Endothelial cell of umbilical vein (primary cell): Measurements from ENCODE around the gene WNT9B. TPM values are rescaled to one million over a fixed set of nuclear protein-coding genes. Genes with fewer than 3 reads are reported as not detected.

Source experiments
- BruUV-seq: library from RNA; stranded (reverse); fragments of 400-500 nt; replicated peaks from 2 replicates; lab custom pipeline; 2021; lab: Mats Ljungman, UMichigan
- CTCF ChIA-PET: fragments of 300-600, 350-600 bp; sonication (Branson Sonifier 250); formaldehyde crosslinking; loops from one replicate; lab custom pipeline; 2021; ENCODE audit warnings: antibody characterized with exemption, inconsistent platforms; lab: Charles Lee
- POLR2A ChIA-PET: fragments of 300-600, 350-600 bp; sonication (Branson Sonifier 250); formaldehyde crosslinking; loops from one replicate; lab custom pipeline; 2021; ENCODE audit warnings: antibody characterized with exemption, inconsistent platforms; lab: Charles Lee
- DNase-seq: peaks from one replicate; pipeline ENCODE4 v3.0.0-alpha.2; 2011; ENCODE audit warnings: low read depth, low spot score
- FAIRE-seq: peaks from 2 replicates; lab custom pipeline; 2011; peaks lifted over from hg19 to GRCh38; lab: Jason Lieb, UNC
- H2AFZ ChIP-seq: 2 replicates; pipeline ENCODE4 v1.6.0; 2012; ENCODE audit warnings: low read depth, low read length, control low read depth, inconsistent platforms
- H3K27ac ChIP-seq: 2 replicates; pipeline ENCODE4 v1.5.1; 2011; ENCODE audit warnings: low read depth, mild to moderate bottlenecking, control low read depth, low read length, moderate library complexity; ENCODE audit not compliant: insufficient read depth
- H3K27me3 ChIP-seq, 2 experiments: 2 replicates each; pipeline versions ENCODE4 v1.6.0 to v1.6.1; 2011; ENCODE audit warnings: low read length in 2 of 2, mixed read lengths in 1 of 2; ENCODE audit not compliant: control insufficient read depth in 2 of 2, insufficient read depth in 2 of 2
- H3K36me3 ChIP-seq, 2 experiments: 2 replicates in 1 of 2; 3 replicates in 1 of 2; pipeline ENCODE4 v1.5.1; 2011; ENCODE audit warnings: low read length in 2 of 2, mild to moderate bottlenecking in 1 of 2, moderate library complexity in 1 of 2; ENCODE audit not compliant: control insufficient read depth in 2 of 2, insufficient read depth in 2 of 2; ENCODE audit errors: extremely low read depth in 1 of 2
- H3K4me1 ChIP-seq: 3 replicates; pipeline ENCODE4 v1.5.1; 2011; ENCODE audit warnings: mild to moderate bottlenecking, low read length; ENCODE audit not compliant: control insufficient read depth, insufficient read depth; ENCODE audit errors: extremely low read depth
- H3K4me2 ChIP-seq: 2 replicates; pipeline ENCODE4 v1.6.1; 2011; ENCODE audit warnings: low read length, control low read depth, mixed read lengths; ENCODE audit not compliant: insufficient read depth
- H3K4me3 ChIP-seq, 3 experiments: fragments of 200-600 bp in 1 of 3; sonication (generic), shearing (Covaris generic) in 1 of 3; replicated peaks in 1 of 3; 2 replicates each; pipeline ENCODE4 v1.5.1; 2011 to 2016; ENCODE audit warnings: control low read depth in 3 of 3, low read length in 3 of 3, mild to moderate bottlenecking in 2 of 3, inconsistent platforms in 1 of 3, low read depth in 1 of 3, moderate library complexity in 1 of 3; ENCODE audit not compliant: insufficient read depth in 1 of 3
- H3K79me2 ChIP-seq: 2 replicates; pipeline ENCODE4 v1.6.0; 2012; ENCODE audit warnings: low read length, inconsistent platforms; ENCODE audit not compliant: control insufficient read depth, insufficient read depth
- H3K9ac ChIP-seq: replicated peaks from 2 replicates; pipeline ENCODE3; 2011; ENCODE audit warnings: low read length, control low read depth; ENCODE audit not compliant: insufficient read depth; ENCODE audit errors: extremely low read depth
- H3K9me1 ChIP-seq: replicated peaks from 3 replicates; pipeline ENCODE4 v1.6.0; 2011; ENCODE audit warnings: mild to moderate bottlenecking, low read length; ENCODE audit not compliant: control insufficient read depth, insufficient read depth; ENCODE audit errors: extremely low read depth
- H3K9me3 ChIP-seq: replicated peaks from 2 replicates; pipeline ENCODE4 v1.5.1; 2012; ENCODE audit warnings: low read length, inconsistent platforms; ENCODE audit not compliant: control insufficient read depth, insufficient read depth
- H4K20me1 ChIP-seq: replicated peaks from 2 replicates; pipeline ENCODE3; 2011; ENCODE audit warnings: mild to moderate bottlenecking, low read length; ENCODE audit not compliant: control insufficient read depth, insufficient read depth; ENCODE audit errors: extremely low read depth
- CTCF ChIP-seq, 2 donors: IDR thresholded peaks; 1 replicate in 1 of 2; 2 replicates in 1 of 2; pipeline ENCODE4 v1.5.1; 2011; ENCODE audit warnings: low read length in 2 of 2, mild to moderate bottlenecking in 2 of 2, moderate library complexity in 2 of 2, control low read depth in 1 of 2, inconsistent platforms in 1 of 2, low read depth in 1 of 2; ENCODE audit not compliant: insufficient read depth in 1 of 2; ENCODE audit errors: extremely low read depth in 1 of 2
- FOS ChIP-seq: IDR thresholded peaks from 2 replicates; pipeline ENCODE4 v1.6.1; 2011; ENCODE audit warnings: mild to moderate bottlenecking, low read length, moderate library complexity, borderline replicate concordance; ENCODE audit not compliant: insufficient read depth
- GATA2 ChIP-seq: IDR thresholded peaks from 2 replicates; pipeline ENCODE4 v1.7.0; 2011; ENCODE audit warnings: low read depth, mild to moderate bottlenecking, moderate library complexity, mixed read lengths, low read length; ENCODE audit not compliant: insufficient read length, insufficient read depth
- MAX ChIP-seq: IDR thresholded peaks from 2 replicates; pipeline ENCODE4 v1.6.1; 2011; ENCODE audit not compliant: insufficient read depth, insufficient read length
- MYC ChIP-seq: IDR thresholded peaks from one replicate; pipeline ENCODE4 v1.6.1; 2011; ENCODE audit warnings: mild to moderate bottlenecking, low read depth, low read length
- POLR2AphosphoS5 ChIP-seq: IDR thresholded peaks from 2 replicates; pipeline ENCODE4 v1.6.1; 2012; ENCODE audit warnings: low read depth, mild to moderate bottlenecking, control low read depth, low read length, moderate library complexity; ENCODE audit not compliant: insufficient read depth
- dilution Hi-C: fragments of 300-500 bp; cut with MboI; formaldehyde crosslinking; loops from one replicate; pipeline ENCODE4 v1.15.0; 2019; ENCODE audit warnings: low sequenced_read_pairs; ENCODE audit not compliant: extremely low pct_ligation_motif_present
- intact Hi-C: fragments of 100-400 bp; cut with micrococcal nuclease; formaldehyde crosslinking; loops from one replicate; pipeline ENCODE4 v1.10.0; 2022
- polyA plus RNA-seq, 4 experiments: library from polyadenylated mRNA; depleted of rRNA in 3 of 4; stranded (reverse) in 3 of 4; unstranded in 1 of 4; fragments of >200 nt; gene quantifications; 2 replicates each; pipeline versions ENCODE4 v1.2.1 to v1.2.3, GENCODE V29; 2011 to 2012; ENCODE audit warnings: missing spikeins in 1 of 4
- total RNA-seq: library from RNA; stranded (reverse); gene quantifications from 2 replicates; pipeline ENCODE4 v1.2.3, GENCODE V29; 2021

WNT9B gene
- total and polyA plus RNA-seq, 2 donors (not counting 3 experiments of a cell fraction or from before 2014, with no cell fraction given) = not detected

GRCh38 chr17:46863383-46864121 lies 12.2 kb downstream of the WNT9B start:
- Histone ChIP-seq H3K36me3 (no peaks in the 10 kb centered on the region), H3K4me1 (no peaks in the 10 kb centered on the region), H3K27ac (no peak overlapping the region), H2AFZ (no peak overlapping the region), H3K27me3 (no peaks in the 10 kb centered on the region), H3K9me3 (no peaks in the 10 kb centered on the region), H4K20me1 (no peaks in the 10 kb centered on the region), H3K4me2 (no peak overlapping the region), H3K9ac (no peak overlapping the region), H3K79me2 (no peaks in the 10 kb centered on the region), H3K9me1 (no peaks in the 10 kb centered on the region), H3K4me3 (no peak overlapping the region)
- no peak for TF ChIP-seq GATA2
- no peak for TF ChIP-seq POLR2AphosphoS5
- TF ChIP-seq MYC = no peak
- TF ChIP-seq FOS = no peak
- no peak for TF ChIP-seq MAX
- no peak for TF ChIP-seq CTCF (IDR thresholded peaks at IDR 0.05; ENCODE audit: extremely low read depth in 1 of 2, insufficient read depth in 1 of 2, low read depth in 1 of 2, low read length in 2 of 2)
- FAIRE-seq = no peak
- ChIA-PET POLR2A (no interaction called here), CTCF (interaction anchor here (0.8 kb wide), 1 partner anchor 21 kb away, joined by 3 read pairs; no protein-coding TSS in a partner anchor)
- intact Hi-C loops = no loop called here
- no peak for DNase-seq
- BruUV-seq = no TSS peak
- dilution Hi-C loops = no loop called here
